SK-N-MC (cell line): ENCODE measurements around the gene E2F3.
A peak's percentile ranks its signal among the peaks of the same experiment; 100 is the strongest.
"Not testable (repeated sequence)": the region's sequence is repeated elsewhere in the genome, so short reads cannot be mapped to it uniquely, and the experiment has no call there.

Source experiments
- DNase-seq: peaks from one replicate; pipeline ENCODE4 v3.0.0-alpha.2; 2011; ENCODE audit warnings: low read depth, low spot score
- H3K27ac ChIP-seq: fragments of 200-600 bp; sonication (generic); 2 replicates; pipeline ENCODE4 v1.5.1; 2016; ENCODE audit warnings: mixed run types
- H3K36me3 ChIP-seq: fragments of 200-600 bp; sonication (generic); 2 replicates; pipeline ENCODE4 v1.6.1; 2017; ENCODE audit warnings: antibody characterized with exemption, low read length, mixed read lengths; ENCODE audit not compliant: insufficient read depth
- H3K4me3 ChIP-seq: fragments of 200-600 bp; sonication (generic); 2 replicates; pipeline ENCODE4 v1.5.1; 2016
- H3K9ac ChIP-seq: fragments of 200-600 bp; sonication (generic); 2 replicates; pipeline ENCODE4 v1.8.0; 2017; ENCODE audit warnings: mixed run types, mixed read lengths; ENCODE audit not compliant: insufficient read length
- H3K9me3 ChIP-seq: fragments of 200-600 bp; sonication (generic); 2 replicates; pipeline ENCODE4 v1.6.1; 2017; ENCODE audit warnings: low read depth, mild to moderate bottlenecking, antibody characterized with exemption, low read length, moderate library complexity, mixed read lengths
- EZH2 ChIP-seq: fragments of 200-600 bp; sonication (generic); IDR thresholded peaks from one replicate; pipeline ENCODE4 v1.6.1; 2017; ENCODE audit warnings: antibody characterized with exemption
- FOXP2 ChIP-seq: optimal IDR thresholded peaks from 2 replicates; pipeline ENCODE3; 2011; ENCODE audit warnings: mild to moderate bottlenecking, moderate library complexity; ENCODE audit not compliant: insufficient read depth; ENCODE audit errors: extremely low read length, control extremely low read depth
- POLR2AphosphoS5 ChIP-seq: IDR thresholded peaks from 2 replicates; pipeline ENCODE4 v1.6.1; 2012; ENCODE audit warnings: mild to moderate bottlenecking, low read depth, low read length, borderline replicate concordance

E2F3 gene

DNA sequence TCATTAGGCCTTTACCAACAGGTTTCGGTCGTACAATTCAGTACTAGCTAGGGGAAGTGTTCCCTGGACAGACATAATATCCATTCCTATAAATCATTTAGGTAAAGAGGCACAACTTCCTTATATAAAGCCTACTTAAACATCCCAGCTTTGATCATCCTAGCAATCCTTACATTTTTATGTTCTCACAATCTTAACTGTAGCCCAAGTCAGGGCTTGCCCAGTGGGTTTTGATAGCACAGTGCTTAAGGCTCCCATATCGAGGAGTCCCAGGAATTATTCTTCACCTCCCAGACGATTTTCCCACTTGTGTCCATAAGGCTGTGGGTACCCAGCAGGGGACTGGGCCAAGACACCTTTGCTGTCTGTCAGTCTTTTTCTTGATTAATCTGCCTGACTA is 63.2 kb downstream of the E2F3 start:
- TF ChIP-seq FOXP2 (no peak), EZH2 (no peak), POLR2AphosphoS5 (no peak)
- DNase-seq, result no peak
- H3K9ac ChIP-seq, result no peak overlapping the region
- no peak overlapping the region for H3K27ac ChIP-seq
- H3K36me3 ChIP-seq, result peaks cover 46% of the 10 kb centered on the region
- H3K4me3 ChIP-seq, result no peak overlapping the region
- H3K9me3 ChIP-seq, result no peaks in the 10 kb centered on the region

DNA sequence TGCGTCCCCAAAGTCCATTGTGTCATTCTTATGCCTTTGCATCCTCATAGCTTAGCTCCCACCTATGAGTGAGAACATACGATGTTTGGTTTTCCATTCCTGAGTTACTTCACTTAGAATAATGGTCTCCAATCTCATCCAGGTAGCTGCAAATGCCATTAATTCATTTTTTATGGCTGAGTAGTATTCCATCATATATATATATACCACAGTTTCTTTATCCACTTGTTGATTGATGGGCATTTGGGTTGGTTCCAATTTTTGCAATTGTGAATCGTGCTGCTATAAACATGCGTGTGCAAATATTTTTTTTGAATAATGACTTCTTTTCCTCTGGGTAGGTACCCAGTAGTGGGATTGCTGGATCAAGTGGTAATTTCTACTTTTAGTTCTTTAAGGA is 63.9 kb downstream of the E2F3 start:
- H3K36me3 ChIP-seq, result peaks cover 40% of the 10 kb centered on the region
- H3K9me3 ChIP-seq, H3K27ac ChIP-seq, DNase-seq, H3K9ac ChIP-seq, H3K4me3 ChIP-seq: not testable (repeated sequence)

DNA sequence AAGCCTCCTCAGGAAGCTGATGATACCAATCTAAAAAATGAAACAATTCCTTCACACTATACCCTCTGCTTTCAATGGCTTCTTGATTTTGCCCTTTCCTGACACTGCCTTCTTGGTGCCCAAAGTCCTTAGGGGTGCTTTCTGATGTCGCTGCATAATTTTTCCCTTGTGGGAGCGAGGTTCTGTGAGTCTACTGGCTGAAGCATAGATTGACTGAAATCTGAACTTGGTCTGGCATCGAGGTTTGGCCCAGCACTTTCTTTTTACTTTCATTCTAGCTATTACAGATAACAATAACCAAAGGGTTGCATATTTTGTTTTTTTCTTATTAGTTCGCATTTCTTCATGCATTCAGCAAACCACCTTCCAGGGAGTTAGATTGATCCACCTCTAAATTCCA is 65.8 kb downstream of the E2F3 start:
- Histone ChIP-seq H3K4me3 (no peak overlapping the region), H3K9ac (no peak overlapping the region), H3K9me3 (no peaks in the 10 kb centered on the region), H3K27ac (no peak overlapping the region), H3K36me3 (peaks cover 38% of the 10 kb centered on the region)
- TF ChIP-seq POLR2AphosphoS5, result no peak
- TF ChIP-seq FOXP2, result no peak
- TF ChIP-seq EZH2, result no peak
- DNase-seq, result no peak

DNA sequence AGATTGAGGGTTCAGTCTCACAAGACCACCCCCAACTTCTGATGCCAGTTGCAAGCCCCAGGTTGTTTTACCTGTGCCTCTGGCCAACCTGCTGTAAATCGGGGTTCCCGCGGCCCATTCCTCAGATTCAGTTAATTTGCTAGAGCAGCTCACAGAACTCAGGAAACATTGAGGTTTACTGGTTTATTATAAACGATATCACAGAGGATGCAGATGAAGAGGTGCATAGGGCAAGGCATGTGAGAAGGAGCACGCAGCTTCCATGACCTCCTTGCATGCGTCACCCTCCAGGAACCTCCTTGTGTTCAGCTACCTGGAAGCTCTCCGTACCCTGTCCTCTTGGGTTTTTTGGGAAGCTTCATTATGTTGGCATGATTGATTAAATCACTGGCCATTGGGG is 66.5 kb downstream of the E2F3 start:
- DNase-seq, result no peak
- Histone ChIP-seq H3K9me3 (no peaks in the 10 kb centered on the region), H3K4me3 (no peak overlapping the region), H3K27ac (no peak overlapping the region), H3K9ac (no peak overlapping the region), H3K36me3 (peaks cover 36% of the 10 kb centered on the region)
- TF ChIP-seq POLR2AphosphoS5 (no peak), FOXP2 (no peak), EZH2 (no peak)

DNA sequence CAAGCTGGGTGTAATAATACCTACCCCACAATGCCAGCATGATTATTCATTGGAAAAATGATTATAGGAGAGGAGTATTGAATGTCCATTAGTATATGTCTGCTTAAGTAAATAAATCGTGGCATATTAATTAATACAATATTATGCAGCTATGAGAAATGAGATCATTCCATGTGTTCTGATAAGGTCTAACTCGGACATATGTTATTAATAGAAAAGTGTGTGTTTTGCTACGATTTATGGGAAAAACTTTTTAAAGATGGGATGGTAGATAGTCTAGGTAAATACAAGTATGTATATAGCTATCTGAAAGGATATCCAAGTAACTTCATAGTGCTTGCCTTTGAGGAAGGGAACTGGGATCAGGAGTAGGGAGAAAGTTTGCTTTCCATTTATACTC is 71.1 kb downstream of the E2F3 start:
- Histone ChIP-seq H3K36me3 (peaks cover 28% of the 10 kb centered on the region), H3K27ac (no peak overlapping the region), H3K9me3 (no peaks in the 10 kb centered on the region), H3K9ac (no peak overlapping the region), H3K4me3 (no peak overlapping the region)
- DNase-seq, result no peak
- TF ChIP-seq POLR2AphosphoS5 (no peak), FOXP2 (no peak), EZH2 (no peak)

DNA sequence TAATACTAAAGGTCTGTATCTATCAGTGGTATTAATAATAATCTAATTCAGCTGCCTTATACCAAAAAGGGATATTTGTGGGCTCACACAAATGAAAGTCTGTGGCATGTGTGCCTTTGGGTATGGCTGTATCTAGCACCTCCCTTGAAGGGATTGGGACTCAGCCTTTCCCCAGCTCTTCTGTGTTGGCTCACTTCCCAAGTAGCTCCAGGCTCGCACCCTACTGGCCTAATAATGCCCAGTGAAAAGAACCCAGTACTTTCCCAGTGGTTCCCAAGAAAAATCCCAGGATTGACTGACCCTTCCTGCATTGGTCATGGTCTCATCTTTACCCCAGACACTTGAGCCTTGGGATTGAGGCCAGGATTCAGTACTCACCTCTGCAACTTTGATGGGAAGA is 71.8 kb downstream of the E2F3 start:
- no peak overlapping the region for H3K27ac ChIP-seq
- no peak for DNase-seq
- H3K36me3 ChIP-seq, result peaks cover 20% of the 10 kb centered on the region
- TF ChIP-seq POLR2AphosphoS5, result no peak
- TF ChIP-seq EZH2, result no peak
- TF ChIP-seq FOXP2, result no peak
- no peaks in the 10 kb centered on the region for H3K9me3 ChIP-seq
- no peak overlapping the region for H3K9ac ChIP-seq
- no peak overlapping the region for H3K4me3 ChIP-seq

DNA sequence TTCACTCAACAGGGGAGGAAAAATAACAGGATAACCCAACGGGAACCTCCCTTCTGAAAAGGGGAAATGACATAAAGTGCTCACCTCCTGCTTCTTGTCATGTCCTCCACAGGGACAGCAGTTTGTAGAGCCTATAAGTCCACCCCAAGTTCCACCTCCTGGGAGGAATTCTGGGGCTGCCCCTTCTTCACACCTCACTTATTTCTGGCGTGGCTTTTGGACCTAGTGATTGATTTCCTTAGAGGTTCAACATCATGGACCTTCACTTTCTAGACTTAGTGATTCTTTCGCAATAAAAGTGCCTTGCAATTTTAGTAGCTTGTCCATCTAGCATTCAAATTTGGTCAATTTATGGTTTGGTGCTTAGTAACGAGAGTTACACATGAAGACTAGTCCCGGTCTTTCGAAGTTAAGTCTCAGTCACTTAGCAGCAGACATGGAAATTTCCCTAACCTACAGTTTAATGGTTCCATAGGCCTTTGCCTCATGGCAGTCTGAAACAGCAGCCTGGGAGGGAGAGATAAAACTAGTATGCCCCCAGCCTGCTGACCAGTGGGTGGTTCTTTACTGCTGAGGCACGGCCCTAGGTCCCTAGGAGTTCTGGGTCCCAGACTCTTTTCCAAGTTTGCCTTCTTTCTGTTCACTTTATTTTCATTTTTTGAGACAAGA is 73.3 kb downstream of the E2F3 start:
- no peak overlapping the region for H3K9ac ChIP-seq
- DNase-seq, result no peak
- no peak overlapping the region for H3K4me3 ChIP-seq
- TF ChIP-seq EZH2, result no peak
- no peak for TF ChIP-seq POLR2AphosphoS5
- no peak for TF ChIP-seq FOXP2
- H3K27ac ChIP-seq, result no peak overlapping the region
- H3K9me3 ChIP-seq, result no peaks in the 10 kb centered on the region
- H3K36me3 ChIP-seq, result peaks cover 26% of the 10 kb centered on the region

DNA sequence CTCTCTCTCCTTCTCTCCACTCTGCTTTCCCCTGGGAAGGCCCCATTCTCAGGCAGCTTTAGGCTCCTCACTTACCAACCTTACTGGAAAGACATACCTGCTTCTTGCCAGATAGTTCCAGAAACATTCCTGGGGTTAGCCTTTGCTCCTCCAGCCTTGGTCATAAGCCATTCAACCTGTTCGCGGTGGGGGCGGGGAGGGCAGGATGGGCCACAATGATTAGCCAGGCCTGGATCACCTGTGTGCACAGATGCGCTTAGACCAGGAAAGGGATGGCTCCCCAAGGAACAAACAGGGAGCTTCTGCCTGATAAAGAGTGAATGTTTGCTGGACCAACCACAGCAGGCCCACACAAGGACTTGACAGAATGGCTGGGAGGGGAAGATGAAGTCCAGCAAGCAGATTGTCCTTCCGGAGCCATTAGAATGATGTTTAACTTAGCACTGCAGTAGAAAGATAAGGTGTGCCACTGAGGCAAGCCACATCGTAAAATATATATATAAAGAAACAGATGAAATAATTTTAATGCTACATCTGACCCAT is 74.9 kb downstream of the E2F3 start:
- no peak for DNase-seq
- Histone ChIP-seq H3K27ac (no peak overlapping the region), H3K9ac (no peak overlapping the region), H3K4me3 (no peak overlapping the region), H3K36me3 (peaks cover 37% of the 10 kb centered on the region), H3K9me3 (no peaks in the 10 kb centered on the region)
- TF ChIP-seq FOXP2 (no peak), POLR2AphosphoS5 (no peak), EZH2 (no peak)

DNA sequence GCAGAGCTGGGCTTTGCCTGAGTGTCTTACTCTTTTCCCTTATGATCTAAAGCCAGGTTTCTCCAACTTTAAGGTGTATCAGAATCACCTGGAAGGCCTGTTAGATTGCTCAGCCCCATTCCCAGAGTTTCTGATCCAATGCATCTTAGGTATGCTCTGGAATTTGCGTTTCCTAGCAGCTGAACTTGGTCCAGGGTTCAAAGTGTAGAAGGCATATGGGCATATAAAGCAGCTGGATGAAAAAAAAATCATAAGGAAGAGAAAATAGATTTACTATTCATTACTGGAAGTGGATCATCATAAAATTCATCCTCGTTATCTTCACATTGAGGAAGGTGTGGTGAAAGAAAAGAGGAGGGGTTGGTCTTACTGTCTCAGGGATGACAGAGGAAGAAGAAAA is 75.8 kb downstream of the E2F3 start:
- Histone ChIP-seq H3K9ac (no peak overlapping the region), H3K9me3 (no peaks in the 10 kb centered on the region), H3K4me3 (no peak overlapping the region), H3K36me3 (peaks cover 44% of the 10 kb centered on the region), H3K27ac (no peak overlapping the region)
- no peak for TF ChIP-seq EZH2
- TF ChIP-seq FOXP2, result no peak
- TF ChIP-seq POLR2AphosphoS5, result no peak
- no peak for DNase-seq

DNA sequence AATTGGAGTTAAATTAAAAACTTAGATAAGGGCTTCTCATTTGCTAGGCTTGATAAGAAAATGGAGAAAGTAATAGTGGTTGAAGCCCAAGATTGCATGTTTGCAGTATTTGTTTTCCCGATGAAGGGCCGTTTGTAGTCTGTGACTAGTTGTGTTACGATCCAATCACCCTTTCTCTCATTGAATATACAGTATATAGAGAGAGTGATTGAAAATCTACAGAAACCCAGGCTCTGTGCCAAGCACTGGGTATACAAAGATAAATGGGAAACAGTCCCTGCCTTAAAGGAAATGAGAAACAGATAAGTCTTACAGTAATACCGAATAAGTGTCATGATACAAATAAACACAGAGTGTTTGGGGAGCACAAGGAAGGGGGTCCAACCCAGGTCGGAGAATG is 77.4 kb downstream of the E2F3 start:
- Histone ChIP-seq H3K27ac (peak overlapping the region; percentile 46; the same call in 1 of the 2 replicates), H3K4me3 (no peak overlapping the region), H3K36me3 (peaks cover 59% of the 10 kb centered on the region), H3K9ac (no peak overlapping the region), H3K9me3 (no peaks in the 10 kb centered on the region)
- DNase-seq, result no peak
- TF ChIP-seq POLR2AphosphoS5 (no peak), FOXP2 (no peak), EZH2 (no peak)
